Fibroblast of lung (primary cell): ENCODE measurements around the gene FOXQ1. TPM values are rescaled to one million over a fixed set of nuclear protein-coding genes. Genes with fewer than 3 reads are reported as not detected.

Experiments
- DNase-seq, 2 donors: peaks; one replicate each; pipeline versions ENCODE4 v3.0.0 to v3.0.0-alpha.2; 2010; ENCODE audit warnings: low read depth in 2 of 2
- H2AFZ ChIP-seq: 2 replicates; pipeline ENCODE4 v1.5.1; 2012; ENCODE audit warnings: low read length, control low read depth, inconsistent platforms
- H3K27ac ChIP-seq: 2 replicates; pipeline ENCODE4 v1.5.1; 2011; ENCODE audit warnings: low read length, control low read depth; ENCODE audit not compliant: insufficient read depth
- H3K27me3 ChIP-seq: 2 replicates; pipeline ENCODE4 v1.5.1; 2011; ENCODE audit warnings: mild to moderate bottlenecking, low read length; ENCODE audit not compliant: control insufficient read depth, insufficient read depth
- H3K36me3 ChIP-seq: 2 replicates; pipeline ENCODE4 v1.5.1; 2011; ENCODE audit warnings: low read length; ENCODE audit not compliant: control insufficient read depth, insufficient read depth
- H3K4me1 ChIP-seq: 2 replicates; pipeline ENCODE4 v1.5.1; 2011; ENCODE audit warnings: low read length; ENCODE audit not compliant: control insufficient read depth, insufficient read depth; ENCODE audit errors: extremely low read depth
- H3K4me2 ChIP-seq: 2 replicates; pipeline ENCODE4 v1.5.1; 2011; ENCODE audit warnings: low read length, control low read depth; ENCODE audit not compliant: insufficient read depth; ENCODE audit errors: extremely low read depth
- H3K4me3 ChIP-seq, 4 experiments: fragments of 200-600 bp in 1 of 4; sonication (generic) in 1 of 4; replicated peaks in 1 of 4; 2 replicates each; pipeline ENCODE4 v1.5.1; 2011 to 2016; ENCODE audit warnings: low read length in 4 of 4, low read depth in 3 of 4, mild to moderate bottlenecking in 3 of 4, control low read depth in 2 of 4, inconsistent platforms in 1 of 4, mixed read lengths in 1 of 4; ENCODE audit not compliant: insufficient read depth in 1 of 4; ENCODE audit errors: control extremely low read depth in 1 of 4
- H3K79me2 ChIP-seq: 2 replicates; pipeline ENCODE4 v1.5.1; 2012; ENCODE audit warnings: mild to moderate bottlenecking, low read length, inconsistent platforms; ENCODE audit not compliant: control insufficient read depth, insufficient read depth
- H3K9ac ChIP-seq: 2 replicates; pipeline ENCODE4 v1.5.1; 2011; ENCODE audit warnings: mild to moderate bottlenecking, low read length, control low read depth; ENCODE audit not compliant: insufficient read depth
- H3K9me3 ChIP-seq: 2 replicates; pipeline ENCODE4 v1.5.1; 2012; ENCODE audit warnings: low read depth, low read length; ENCODE audit not compliant: control insufficient read depth, insufficient read depth
- H4K20me1 ChIP-seq: 2 replicates; pipeline ENCODE4 v1.5.1; 2011; ENCODE audit warnings: low read length; ENCODE audit not compliant: control insufficient read depth, insufficient read depth; ENCODE audit errors: extremely low read depth
- EZH2 ChIP-seq: IDR thresholded peaks from 2 replicates; pipeline ENCODE4 v1.5.1; 2012; ENCODE audit warnings: low read length, control low read depth, mild to moderate bottlenecking; ENCODE audit errors: missing control alignments
- polyA plus RNA-seq, 2 donors: library from polyadenylated mRNA; depleted of rRNA in 1 of 2; stranded (reverse) in 1 of 2; unstranded in 1 of 2; fragments of >200 nt; gene quantifications; 2 replicates each; pipeline ENCODE4 v1.2.1, GENCODE V29; 2011 to 2012; ENCODE audit warnings: missing spikeins in 1 of 2
- total RNA-seq: library from RNA; depleted of rRNA; stranded (reverse); fragments of >200 nt; gene quantifications from 2 replicates; pipeline ENCODE4 v1.2.1, GENCODE V29; 2014
- TF ChIP-seq, protein P1 (sequence below), 2 donors: IDR thresholded peaks in 1 of 2; conservative IDR thresholded peaks in 1 of 2; 1 replicate in 1 of 2; 2 replicates in 1 of 2; pipeline ENCODE4 v1.5.1; 2011 to 2012; ENCODE audit warnings: low read length in 2 of 2, control low read depth in 1 of 2, inconsistent platforms in 1 of 2, low read depth in 1 of 2, mild to moderate bottlenecking in 1 of 2

Gene FOXQ1
- total and polyA plus RNA-seq, 2 donors (not counting 1 experiment from before 2014, with no cell fraction given), result 1.8 to 2.0 TPM

GRCh38 chr6:1337791-1338190 is 25.9 kb downstream of the FOXQ1 start:
- no peaks in the 10 kb centered on the region for H3K79me2 ChIP-seq
- H3K36me3 ChIP-seq, result no peaks in the 10 kb centered on the region
- H3K9me3 ChIP-seq, result no peaks in the 10 kb centered on the region

GRCh38 chr6:1346101-1346500 is 34.2 kb downstream of the FOXQ1 start:
- Histone ChIP-seq H3K27ac (peak overlapping the region; percentile 22), H3K4me3 (no peak overlapping the region), H2AFZ (no peak overlapping the region), H3K9ac (no peak overlapping the region), H3K27me3 (no peaks in the 10 kb centered on the region), H3K36me3 (no peaks in the 10 kb centered on the region), H3K9me3 (no peaks in the 10 kb centered on the region), H3K4me2 (no peak overlapping the region), H3K4me1 (peaks cover 18% of the 10 kb centered on the region), H3K79me2 (no peaks in the 10 kb centered on the region), H4K20me1 (no peaks in the 10 kb centered on the region)
- DNase-seq, result peak in 1 of 2 donors; percentile 73
- no peak for TF ChIP-seq EZH2
- TF ChIP-seq, protein P1, sequence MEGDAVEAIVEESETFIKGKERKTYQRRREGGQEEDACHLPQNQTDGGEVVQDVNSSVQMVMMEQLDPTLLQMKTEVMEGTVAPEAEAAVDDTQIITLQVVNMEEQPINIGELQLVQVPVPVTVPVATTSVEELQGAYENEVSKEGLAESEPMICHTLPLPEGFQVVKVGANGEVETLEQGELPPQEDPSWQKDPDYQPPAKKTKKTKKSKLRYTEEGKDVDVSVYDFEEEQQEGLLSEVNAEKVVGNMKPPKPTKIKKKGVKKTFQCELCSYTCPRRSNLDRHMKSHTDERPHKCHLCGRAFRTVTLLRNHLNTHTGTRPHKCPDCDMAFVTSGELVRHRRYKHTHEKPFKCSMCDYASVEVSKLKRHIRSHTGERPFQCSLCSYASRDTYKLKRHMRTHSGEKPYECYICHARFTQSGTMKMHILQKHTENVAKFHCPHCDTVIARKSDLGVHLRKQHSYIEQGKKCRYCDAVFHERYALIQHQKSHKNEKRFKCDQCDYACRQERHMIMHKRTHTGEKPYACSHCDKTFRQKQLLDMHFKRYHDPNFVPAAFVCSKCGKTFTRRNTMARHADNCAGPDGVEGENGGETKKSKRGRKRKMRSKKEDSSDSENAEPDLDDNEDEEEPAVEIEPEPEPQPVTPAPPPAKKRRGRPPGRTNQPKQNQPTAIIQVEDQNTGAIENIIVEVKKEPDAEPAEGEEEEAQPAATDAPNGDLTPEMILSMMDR (conservative IDR thresholded peaks at IDR 0.05 in 1 of 2, IDR thresholded peaks at IDR 0.05 in 1 of 2; ENCODE audit: low read depth in 1 of 2, low read length in 2 of 2), result no peak

More at GRCh38 chr6:1337791-1338190, 25.9 kb downstream of the FOXQ1 start:
- Histone ChIP-seq H2AFZ (no peak overlapping the region), H3K4me1 (peaks cover 9% of the 10 kb centered on the region), H3K4me3 (no peak overlapping the region), H3K27me3 (no peaks in the 10 kb centered on the region), H3K27ac (no peak overlapping the region), H4K20me1 (no peaks in the 10 kb centered on the region), H3K4me2 (no peak overlapping the region), H3K9ac (no peak overlapping the region)
- no peak for TF ChIP-seq EZH2
- DNase-seq, result peak in 1 of 2 donors; percentile 57

DNA sequence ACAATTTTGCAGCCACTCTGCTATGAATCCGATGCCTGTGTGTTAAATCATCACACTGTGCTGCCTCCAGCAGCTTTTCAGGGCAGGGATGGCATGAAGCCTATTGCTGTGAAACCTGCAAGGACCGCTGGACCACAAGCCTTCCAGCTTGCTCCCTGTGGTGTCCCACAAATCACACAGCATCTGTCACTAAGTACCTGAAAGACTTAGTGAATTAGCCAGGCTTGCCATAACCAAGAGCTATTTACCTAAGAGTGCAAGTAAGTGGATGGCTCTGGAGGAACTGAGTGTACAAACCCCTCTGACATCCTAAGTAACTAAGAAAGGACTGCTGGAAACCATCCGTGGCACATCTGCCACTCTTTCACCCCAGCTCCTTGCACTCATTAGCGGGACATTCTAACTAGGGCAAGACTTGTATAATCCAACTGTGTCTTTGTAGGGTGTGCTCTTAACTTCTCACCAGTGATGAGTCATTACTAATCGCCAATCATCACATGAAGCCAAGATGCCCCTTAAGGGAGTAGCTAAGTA is 34.7 kb downstream of the FOXQ1 start:
- peaks cover 18% of the 10 kb centered on the region for H3K4me1 ChIP-seq
- peak overlapping the region; percentile 22 for H3K27ac ChIP-seq
- H3K9me3 ChIP-seq, result no peaks in the 10 kb centered on the region
- no peak overlapping the region for H2AFZ ChIP-seq
- TF ChIP-seq, protein P1 (conservative IDR thresholded peaks at IDR 0.05 in 1 of 2, IDR thresholded peaks at IDR 0.05 in 1 of 2; ENCODE audit: low read depth in 1 of 2, low read length in 2 of 2), result no peak
- TF ChIP-seq EZH2, result no peak
- H3K27me3 ChIP-seq, result no peaks in the 10 kb centered on the region
- H3K9ac ChIP-seq, result no peak overlapping the region
- H3K36me3 ChIP-seq, result no peaks in the 10 kb centered on the region
- no peaks in the 10 kb centered on the region for H4K20me1 ChIP-seq
- peak overlapping the region; percentile 46 for H3K4me2 ChIP-seq
- H3K4me3 ChIP-seq, result no peak overlapping the region
- DNase-seq, result peak in 1 of 2 donors; percentile 64
- H3K79me2 ChIP-seq, result no peaks in the 10 kb centered on the region
